Loucy (cell line): Measurements from ENCODE around the gene ASPA.

Experiments
- H2AFZ ChIP-seq: fragments of 200-600 bp; sonication (generic); 2 replicates; pipeline ENCODE4 v1.6.0; 2016; ENCODE audit warnings: antibody characterized with exemption, mild to moderate bottlenecking, low read length, moderate library complexity
- H3F3A ChIP-seq: fragments of 200-600 bp; 2 replicates; pipeline ENCODE4 v1.6.0; 2016; ENCODE audit warnings: antibody characterized with exemption, low read depth, mild to moderate bottlenecking
- H3K27me3 ChIP-seq: fragments of 200-600 bp; sonication (generic); 2 replicates; pipeline ENCODE4 v1.6.1; 2014; ENCODE audit warnings: low read length, mild to moderate bottlenecking; ENCODE audit not compliant: insufficient read depth, poor library complexity, severe bottlenecking
- H3K36me3 ChIP-seq: fragments of 200-600 bp; sonication (generic); 2 replicates; pipeline ENCODE4 v1.6.1; 2016; ENCODE audit warnings: low read length; ENCODE audit not compliant: insufficient read depth
- H3K4me1 ChIP-seq: fragments of 200-600 bp; sonication (generic); 2 replicates; pipeline ENCODE4 v1.5.1; 2014; ENCODE audit warnings: low read length, mild to moderate bottlenecking; ENCODE audit not compliant: insufficient read depth, poor library complexity, severe bottlenecking
- H3K4me2 ChIP-seq: fragments of 200-600 bp; sonication (generic); 2 replicates; pipeline ENCODE4 v1.6.0; 2014; ENCODE audit warnings: antibody characterized with exemption, low read length, low read depth, mild to moderate bottlenecking; ENCODE audit not compliant: poor library complexity, severe bottlenecking
- H3K4me3 ChIP-seq: fragments of 200-600 bp; sonication (generic); 2 replicates; pipeline ENCODE4 v1.5.1; 2014; ENCODE audit warnings: low read length, mild to moderate bottlenecking, mixed read lengths; ENCODE audit not compliant: poor library complexity, severe bottlenecking
- H3K79me2 ChIP-seq: fragments of 200-600 bp; sonication (generic); 2 replicates; pipeline ENCODE4 v1.6.1; 2014; ENCODE audit warnings: low read length; ENCODE audit not compliant: insufficient read depth
- H3K9ac ChIP-seq: fragments of 200-600 bp; sonication (generic); 2 replicates; pipeline ENCODE4 v1.6.0; 2014; ENCODE audit warnings: mild to moderate bottlenecking, low read depth, low read length, moderate library complexity; ENCODE audit not compliant: poor library complexity, severe bottlenecking
- H3K9me2 ChIP-seq: fragments of 200-600 bp; sonication (generic); replicated peaks from 2 replicates; pipeline ENCODE4 v1.6.1; 2016; ENCODE audit warnings: low read depth, low read length, mixed read lengths
- H3K9me3 ChIP-seq: fragments of 200-600 bp; sonication (generic); 2 replicates; pipeline ENCODE4 v1.6.1; 2014; ENCODE audit warnings: mild to moderate bottlenecking, antibody characterized with exemption, low read length, low read depth; ENCODE audit not compliant: insufficient read depth
- H4K20me1 ChIP-seq: fragments of 200-600 bp; sonication (generic); 2 replicates; pipeline ENCODE4 v1.6.0; 2014; ENCODE audit warnings: antibody characterized with exemption, low read length, mild to moderate bottlenecking; ENCODE audit not compliant: insufficient read depth, poor library complexity, severe bottlenecking
- CTCF ChIP-seq: fragments of 200-600 bp; sonication (generic); conservative IDR thresholded peaks from 2 replicates; pipeline ENCODE4 v1.5.1; 2014; ENCODE audit warnings: mild to moderate bottlenecking, antibody characterized with exemption, low read length
- EZH2phosphoT487 ChIP-seq: fragments of 200-600 bp; IDR thresholded peaks from 2 replicates; pipeline ENCODE4 v1.6.1; 2018; ENCODE audit warnings: antibody characterized with exemption, mild to moderate bottlenecking, moderate library complexity, borderline replicate concordance

ASPA gene

GRCh38 chr17:3482852-3483251 lies 7.1 kb downstream of the ASPA start:
- Histone ChIP-seq H3K4me1 (no peaks in the 10 kb centered on the region), H3K4me3 (no peak overlapping the region), H2AFZ (no peak overlapping the region), H3K9me3 (no peaks in the 10 kb centered on the region), H3K36me3 (no peaks in the 10 kb centered on the region), H3K9ac (no peak overlapping the region), H3K79me2 (no peaks in the 10 kb centered on the region), H3K27me3 (no peaks in the 10 kb centered on the region), H3F3A (no peaks in the 10 kb centered on the region), H4K20me1 (no peaks in the 10 kb centered on the region), H3K4me2 (no peak overlapping the region), H3K9me2 (no peaks in the 10 kb centered on the region)
- no peak for TF ChIP-seq CTCF
- TF ChIP-seq EZH2phosphoT487, result no peak

GRCh38 chr17:3485481-3486068 lies 9.8 kb downstream of the ASPA start:
- no peak overlapping the region for H3K9ac ChIP-seq
- no peaks in the 10 kb centered on the region for H3F3A ChIP-seq
- H3K4me1 ChIP-seq, result no peaks in the 10 kb centered on the region
- H3K79me2 ChIP-seq, result no peaks in the 10 kb centered on the region
- no peaks in the 10 kb centered on the region for H3K9me2 ChIP-seq
- no peaks in the 10 kb centered on the region for H3K9me3 ChIP-seq
- no peak overlapping the region for H3K4me3 ChIP-seq
- no peaks in the 10 kb centered on the region for H3K36me3 ChIP-seq
- H4K20me1 ChIP-seq, result no peaks in the 10 kb centered on the region
- H3K27me3 ChIP-seq, result no peaks in the 10 kb centered on the region
- H3K4me2 ChIP-seq, result no peak overlapping the region
- H2AFZ ChIP-seq, result no peak overlapping the region
- TF ChIP-seq EZH2phosphoT487, result no peak
- TF ChIP-seq CTCF, result no peak

GRCh38 chr17:3497101-3497500 lies 21.3 kb downstream of the ASPA start:
- Histone ChIP-seq H3F3A (no peaks in the 10 kb centered on the region), H3K9ac (no peak overlapping the region), H3K4me1 (no peaks in the 10 kb centered on the region), H3K79me2 (no peaks in the 10 kb centered on the region), H3K9me2 (no peaks in the 10 kb centered on the region), H3K9me3 (no peaks in the 10 kb centered on the region), H3K27me3 (no peaks in the 10 kb centered on the region), H3K4me2 (no peak overlapping the region), H3K4me3 (no peak overlapping the region), H4K20me1 (no peaks in the 10 kb centered on the region), H3K36me3 (no peaks in the 10 kb centered on the region), H2AFZ (no peak overlapping the region)
- TF ChIP-seq CTCF (no peak), EZH2phosphoT487 (no peak)
